ENCODE data around the gene NAMPT. TPM values are rescaled to one million over a fixed set of nuclear protein-coding genes. Genes with fewer than 3 reads are reported as not detected.

The NAMPT gene
- total RNA-seq: 250 and 492 TPM in 2 replicates

GRCh38 chr7:106284714-106285050 is at the start of gene NAMPT:
NAMPT (minus strand) TSS chr7:106284983; CDS start chr7:106284884, 99 bp downstream.

Other genes with a start within 250 kb of the NAMPT start
- gene SYPL1, start 172.7 kb downstream of the NAMPT start, total RNA-seq: 82.0 and 179 TPM in 2 replicates